ENCODE measurements around the gene NCAPG. TPM values are rescaled to one million over a fixed set of nuclear protein-coding genes. Genes with fewer than 3 reads are reported as not detected.

NCAPG gene
- total RNA-seq, 2 donors from 2014 or later, result 0.20 to 0.44 TPM

GRCh38 chr4:17889692-17890091 is 78.9 kb downstream of the NCAPG start:
- no peak for TF ChIP-seq CTCF (IDR thresholded peaks at IDR 0.05)
- no peaks in the 10 kb centered on the region for H3K27me3 ChIP-seq
- no peaks in the 10 kb centered on the region for H3K9me3 ChIP-seq
- H3K27ac ChIP-seq, result no peak overlapping the region
- no peak overlapping the region for H3K4me3 ChIP-seq
- H3K36me3 ChIP-seq, result no peaks in the 10 kb centered on the region
- H3K4me1 ChIP-seq, result no peaks in the 10 kb centered on the region
- DNase-seq (ENCODE audit: low spot score), result no peak

GRCh38 chr4:17894421-17894820 is 83.6 kb downstream of the NCAPG start:
- Histone ChIP-seq H3K36me3 (no peaks in the 10 kb centered on the region), H3K4me1 (no peaks in the 10 kb centered on the region), H3K27me3 (no peaks in the 10 kb centered on the region), H3K27ac (no peak overlapping the region), H3K9me3 (no peaks in the 10 kb centered on the region), H3K4me3 (no peak overlapping the region)
- TF ChIP-seq CTCF (IDR thresholded peaks at IDR 0.05), result no peak
- no peak for DNase-seq (ENCODE audit: low spot score)

Other genes starting within 250 kb of the NCAPG start
- 10 to 100 TPM; 35.5 to 67.2 TPM for gene LAP3, start 233.8 kb upstream of the NCAPG start, total RNA-seq
- gene MED28, start 196.3 kb upstream of the NCAPG start, total RNA-seq, result 1 to 10 TPM; 5.1 to 5.9 TPM
- gene FAM184B, start 29.4 kb upstream of the NCAPG start, total RNA-seq, result not detected
- gene DCAF16, start 222 bp upstream of the NCAPG start, total RNA-seq, result 10 to 100 TPM; 15.1 to 24.7 TPM
- 10 to 100 TPM in 1 of 2 donors, 1 to 10 TPM in 1; 8.8 to 12.3 TPM for gene LCORL, start 210.8 kb downstream of the NCAPG start, total RNA-seq

Data from right atrium auricular region (tissue), 2 donors.